HG03097 (cell line): ENCODE measurements around the gene SALL4.
"Not testable (repeated sequence)": the region's sequence is repeated elsewhere in the genome, so short reads cannot be mapped to it uniquely, and the experiment has no call there.

Experiments
- ATAC-seq: cut with Tn5 transposase; IDR thresholded peaks from one replicate; pipeline ENCODE4 v1.9.1; 2021; ENCODE audit not compliant: unreplicated experiment, low FRiP score

SALL4 gene

DNA sequence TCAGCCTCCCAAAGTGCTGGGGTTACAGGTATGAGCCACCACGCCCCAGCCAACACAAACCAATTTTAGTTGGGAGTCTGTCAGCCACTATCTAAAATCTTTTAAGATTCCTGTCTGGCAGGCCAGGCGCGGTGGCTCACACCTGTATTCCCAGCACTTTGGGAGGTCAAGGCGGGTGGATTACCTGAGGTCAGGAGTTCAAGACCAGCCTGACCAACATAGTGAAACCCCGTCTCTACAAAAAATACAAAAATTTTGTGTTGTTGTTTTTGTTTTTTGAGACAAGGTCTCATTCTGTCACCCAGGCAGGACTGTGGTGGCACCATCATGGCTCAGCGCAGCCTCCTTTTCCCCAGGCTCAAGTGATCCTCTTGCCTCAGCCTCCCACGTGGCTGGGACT lies 62.0 kb downstream of the SALL4 start:
- not testable (repeated sequence) for ATAC-seq

DNA sequence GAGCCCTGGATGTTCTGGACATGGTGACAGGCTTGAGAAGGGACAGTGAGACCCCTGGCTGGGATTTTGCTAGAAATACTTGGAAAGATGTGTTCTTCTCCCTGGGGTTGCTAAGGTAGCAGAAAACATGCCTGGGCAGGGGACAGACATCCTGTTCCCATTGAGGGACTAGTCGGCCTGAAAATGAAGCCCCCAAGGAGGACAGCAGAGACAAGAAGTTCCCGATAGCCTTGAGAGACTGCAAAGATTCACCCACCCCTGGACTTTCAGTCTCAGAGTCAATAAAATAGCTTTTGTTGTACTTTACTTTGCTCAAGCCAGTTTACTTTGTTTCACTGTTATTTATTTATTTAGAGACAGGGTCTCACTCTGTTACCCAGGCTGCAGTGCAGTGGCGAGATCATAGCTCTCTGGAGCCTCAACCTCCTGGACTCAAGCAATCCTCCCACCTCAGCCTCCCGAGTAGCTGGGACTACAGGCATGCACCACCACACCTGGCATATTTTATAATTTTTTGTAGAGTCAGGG lies 62.5 kb downstream of the SALL4 start:
- ATAC-seq, result no peak

DNA sequence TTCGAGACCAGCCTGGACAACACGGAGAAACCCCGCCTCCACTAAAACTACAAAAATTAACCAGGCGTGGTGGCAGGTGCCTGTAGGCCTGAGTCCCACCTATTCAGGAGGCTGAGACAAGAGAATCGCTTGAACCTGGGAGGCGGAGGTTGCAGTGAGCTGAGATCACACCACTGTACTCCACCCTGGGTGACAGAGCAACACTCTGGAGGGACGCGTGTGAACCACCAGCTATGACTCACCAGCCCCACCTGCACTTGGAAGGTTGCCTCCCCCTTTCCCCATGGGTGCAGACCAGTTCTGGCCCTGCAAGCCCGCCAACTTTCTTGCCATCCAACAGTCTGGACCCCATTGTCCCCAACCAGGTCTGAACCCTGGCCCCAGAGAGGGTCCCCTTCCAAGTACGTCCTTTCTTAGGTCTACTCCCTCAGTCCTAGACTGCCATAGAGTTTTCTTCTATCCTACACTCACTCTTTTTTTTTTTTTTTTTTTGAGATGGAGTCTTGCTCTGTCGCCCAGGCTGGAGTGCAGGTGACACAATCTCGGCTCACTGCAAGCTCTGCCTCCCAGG lies 63.4 kb downstream of the SALL4 start:
- no peak for ATAC-seq

GRCh38 chr20:51738261-51738660 lies 64.1 kb downstream of the SALL4 start:
- ATAC-seq, result not testable (repeated sequence)

- no peak for ATAC-seq
These were observed 65.4 kb downstream of the SALL4 start for GRCh38 chr20:51736947-51737346.

DNA sequence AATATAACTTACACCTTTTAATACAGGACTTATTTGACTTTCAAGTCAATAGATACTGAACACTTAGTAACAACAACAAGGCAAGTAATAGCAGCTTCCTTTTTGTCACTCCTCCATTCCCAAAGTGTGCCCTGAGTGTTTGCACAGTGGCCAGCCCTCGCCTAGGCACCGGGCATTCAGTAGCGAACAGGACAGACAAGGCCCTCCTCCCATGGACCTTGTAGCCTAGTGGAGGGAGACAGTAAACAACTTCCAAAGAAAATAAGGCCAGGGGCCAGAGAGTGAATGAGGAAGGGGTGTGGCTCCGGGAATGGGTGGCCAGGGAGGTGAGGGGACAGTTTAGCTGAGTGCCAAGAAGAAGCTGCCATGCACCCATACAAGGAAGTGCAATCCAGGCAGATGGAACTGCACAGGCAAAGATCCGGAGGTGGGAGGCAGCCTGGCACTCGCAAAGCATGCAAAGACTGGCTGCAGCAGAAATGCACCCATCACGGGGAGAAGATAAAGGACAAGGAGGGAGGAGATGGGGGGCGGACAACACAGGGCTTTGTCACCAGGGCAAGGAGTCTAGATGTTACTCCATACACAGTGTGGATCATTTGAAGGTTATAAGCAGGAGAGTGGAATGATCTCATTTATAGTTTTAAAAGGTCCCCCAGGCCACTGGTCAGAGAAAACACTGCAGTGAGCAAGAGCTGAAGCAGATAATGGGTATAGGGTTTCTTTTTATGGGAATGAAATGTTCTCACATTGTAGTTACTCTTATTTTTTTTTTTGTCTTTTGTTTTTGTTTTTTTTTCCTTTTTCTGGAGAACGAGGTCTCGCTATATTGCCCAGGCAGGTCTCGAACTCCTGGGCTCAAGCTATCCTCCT lies 66.4 kb downstream of the SALL4 start:
- no peak for ATAC-seq

DNA sequence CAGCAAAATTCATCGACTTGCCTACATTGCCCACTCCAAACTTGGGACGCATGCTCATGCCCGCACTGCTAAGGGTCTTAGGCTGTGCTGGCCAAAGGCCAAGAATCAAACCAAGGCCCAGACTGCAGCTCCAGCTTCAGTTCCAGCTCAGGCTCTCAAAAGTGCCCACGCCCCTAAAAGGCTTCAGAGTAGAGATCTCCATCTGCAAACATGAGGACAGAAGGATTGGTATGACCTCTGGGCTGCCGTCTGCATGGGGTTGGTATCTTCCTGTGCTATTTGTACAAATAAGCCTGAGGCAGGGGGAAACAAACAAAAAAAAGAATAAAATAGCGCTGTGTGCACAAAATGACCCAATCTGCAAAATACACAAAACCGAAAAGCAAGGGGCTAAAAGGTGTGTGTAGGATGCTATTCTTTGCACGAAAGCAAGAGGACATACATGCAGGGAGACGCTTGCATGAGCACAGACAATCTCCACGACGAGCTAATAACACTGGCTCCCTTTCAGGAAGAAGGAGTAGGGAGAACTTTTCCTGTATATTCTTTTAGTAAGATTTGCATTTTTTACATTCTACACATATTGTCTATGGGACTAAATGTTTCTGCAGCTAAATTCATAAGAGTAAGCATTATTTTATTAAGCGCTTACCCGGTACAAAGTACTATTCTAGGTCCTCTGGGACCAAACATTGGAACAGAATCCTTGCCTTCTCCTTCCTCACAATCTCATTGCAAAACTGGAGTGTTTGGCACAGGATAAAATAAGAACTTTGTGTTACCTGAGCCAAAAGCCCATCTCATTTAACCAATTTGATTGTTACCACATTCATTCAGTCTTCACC lies 67.2 kb downstream of the SALL4 start:
- no peak for ATAC-seq

DNA sequence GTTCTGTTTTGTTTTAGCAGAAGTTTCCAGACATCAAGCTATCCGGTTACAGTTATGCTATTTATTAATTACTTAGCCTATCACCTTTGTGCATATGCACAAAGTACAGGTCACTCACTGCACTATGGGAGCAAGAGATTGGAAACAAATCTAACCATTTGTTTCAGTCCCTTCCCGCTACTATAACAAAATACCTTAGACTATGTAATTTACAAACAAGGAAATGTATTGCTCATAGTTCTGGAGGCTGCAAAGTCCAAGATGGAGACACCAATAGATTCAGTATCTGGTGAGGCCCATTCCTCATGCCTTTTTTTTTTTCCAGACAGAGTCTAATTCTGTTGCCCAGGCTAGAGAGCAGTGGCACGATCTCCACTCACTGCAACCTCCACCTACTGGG lies 69.3 kb downstream of the SALL4 start:
- ATAC-seq, result no peak
